GM21390 (cell line): ENCODE measurements around the gene ZFP3.
"Not testable (repeated sequence)": the region's sequence is repeated elsewhere in the genome, so short reads cannot be mapped to it uniquely, and the experiment has no call there.

ENCODE experiments used
- ATAC-seq: cut with Tn5 transposase; IDR thresholded peaks from one replicate; pipeline ENCODE4 v1.9.1; 2021; ENCODE audit not compliant: unreplicated experiment

ZFP3 gene

DNA sequence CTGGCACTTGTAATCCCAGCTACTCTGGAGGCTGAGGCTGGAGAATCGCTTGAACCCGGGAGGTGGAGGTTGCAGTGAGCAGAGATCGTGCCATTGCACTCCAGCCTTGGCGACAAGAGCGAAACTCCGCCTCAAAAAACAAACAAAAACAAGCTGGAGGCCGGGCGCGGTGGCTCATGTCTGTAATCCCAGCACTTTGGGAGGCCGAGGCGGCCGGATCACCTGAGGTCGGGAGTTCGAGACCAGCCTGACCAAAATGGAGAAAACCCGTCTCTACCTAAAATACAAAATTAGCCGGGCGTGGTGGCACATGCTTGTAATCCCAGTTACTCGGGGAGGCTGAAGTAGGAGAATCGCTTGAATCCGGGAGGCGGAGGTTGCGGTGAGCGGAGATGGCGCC lies 992 bp upstream of the ZFP3 start:
- not testable (repeated sequence) for ATAC-seq

DNA sequence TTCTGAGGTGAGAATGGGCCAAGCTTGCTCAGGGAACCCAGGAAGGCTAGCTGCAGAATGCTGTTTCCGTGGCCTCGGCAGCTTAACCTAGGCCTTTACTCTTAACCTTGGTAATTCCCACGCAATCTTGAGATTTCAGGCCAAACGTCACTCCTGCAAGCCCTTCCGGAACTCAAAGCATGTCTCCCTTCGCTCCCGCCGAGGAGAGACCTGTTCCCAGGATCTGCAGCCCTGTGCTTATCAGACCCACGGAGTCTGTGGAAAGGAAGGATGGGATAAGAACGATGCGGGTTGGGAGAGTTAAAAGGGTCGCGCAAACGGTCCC lies 524 bp upstream of the ZFP3 start:
- ATAC-seq: no peak

DNA sequence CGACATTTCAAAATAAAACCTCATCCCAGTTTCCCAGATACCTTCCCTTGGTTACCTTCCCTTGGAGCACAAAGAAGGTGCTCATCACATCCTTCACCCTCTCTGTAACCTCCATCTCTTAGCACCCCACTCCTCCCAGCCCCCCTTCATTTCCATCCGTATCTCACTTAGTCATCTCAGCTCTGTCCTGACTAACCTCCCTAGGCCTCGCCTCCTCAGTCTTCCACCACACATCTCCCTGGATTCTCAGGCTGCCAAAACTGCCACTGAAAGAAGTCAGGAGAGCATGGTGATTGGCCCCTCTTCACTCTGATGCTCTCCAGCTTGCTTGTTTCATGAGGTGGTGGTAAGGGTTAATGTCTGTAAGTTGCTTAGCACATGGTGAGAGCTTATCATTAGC lies 2.3 kb downstream of the ZFP3 start:
- ATAC-seq: no peak

- no peak for ATAC-seq
Measured at GRCh38 chr17:5092218-5093010, 14.1 kb downstream of the ZFP3 start.

GRCh38 chr17:5096731-5097100 lies 18.4 kb downstream of the ZFP3 start:
- no peak for ATAC-seq

DNA sequence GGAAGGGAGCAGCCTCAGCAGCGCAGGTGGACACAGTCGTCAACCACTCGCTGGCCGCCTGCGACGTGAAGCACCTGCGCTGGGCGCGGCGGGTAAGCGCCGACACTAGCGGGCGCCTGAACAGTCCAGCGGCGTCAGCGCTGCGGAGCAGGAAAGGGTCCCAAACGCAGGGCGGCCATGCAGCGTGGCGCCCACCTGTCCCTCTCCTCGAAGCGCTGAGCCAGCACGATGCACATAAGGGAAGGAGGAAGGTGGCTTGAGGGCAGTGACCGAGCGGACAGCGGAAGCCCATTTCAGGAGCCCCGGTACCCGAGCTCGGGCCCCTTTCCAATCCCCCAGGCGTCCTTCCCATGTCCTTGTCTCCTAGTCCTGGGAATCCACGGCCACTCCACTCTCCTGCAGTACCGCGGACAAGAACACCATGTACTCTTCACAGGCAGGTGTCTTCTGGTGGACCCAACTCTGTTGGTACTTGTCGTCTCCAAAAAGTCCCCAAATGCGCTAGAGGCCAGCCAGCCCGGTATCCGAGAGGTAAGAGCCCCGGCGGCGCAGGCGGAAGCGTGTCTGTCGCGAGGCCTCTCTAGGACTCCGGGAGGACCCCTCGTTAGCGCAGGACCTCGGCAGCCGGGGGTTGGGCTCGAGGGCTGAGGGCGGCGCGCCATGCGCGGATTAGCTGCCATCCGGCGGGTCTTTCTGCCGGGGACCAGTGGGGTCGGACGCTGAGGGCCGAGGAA lies 19.0 kb downstream of the ZFP3 start:
- no peak for ATAC-seq

DNA sequence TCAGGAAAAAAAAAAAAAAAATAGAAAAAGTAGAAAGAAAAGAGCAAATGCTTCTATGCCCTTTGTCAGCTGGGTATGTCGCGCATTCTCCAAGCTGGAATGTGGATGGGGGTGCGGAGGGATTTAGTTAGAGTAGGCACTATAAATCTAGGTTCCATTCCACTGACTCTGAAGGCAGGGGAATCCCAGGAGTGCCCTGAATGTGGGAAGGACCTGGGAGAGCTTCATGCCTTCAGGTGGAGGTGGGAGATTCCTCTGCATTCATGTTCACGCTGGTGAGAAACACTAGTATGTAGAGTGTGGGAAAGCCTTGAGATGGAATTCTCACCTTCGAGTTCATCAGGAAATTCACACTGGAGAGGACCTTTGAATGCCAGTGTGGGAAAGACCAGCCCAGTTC lies 21.0 kb downstream of the ZFP3 start:
- ATAC-seq: no peak

GRCh38 chr17:5100832-5101231 lies 22.6 kb downstream of the ZFP3 start:
- no peak for ATAC-seq

GRCh38 chr17:5110816-5111215 lies 32.5 kb downstream of the ZFP3 start:
- ATAC-seq: no peak

GRCh38 chr17:5111402-5112204 lies 33.3 kb downstream of the ZFP3 start, which contains the start of gene ZNF232:
TSS of gene ZNF232 (minus strand) at chr17:5111878. CDS start at chr17:5111822, 56 bp downstream.
- peak; percentile 80 for ATAC-seq

GRCh38 chr17:5115673-5116651 lies 37.7 kb downstream of the ZFP3 start, which contains the start of gene USP6:
TSS of gene USP6 (plus strand) at chr17:5116032. CDS start at chr17:5130368, 14,336 bp downstream.
- no peak for ATAC-seq

DNA sequence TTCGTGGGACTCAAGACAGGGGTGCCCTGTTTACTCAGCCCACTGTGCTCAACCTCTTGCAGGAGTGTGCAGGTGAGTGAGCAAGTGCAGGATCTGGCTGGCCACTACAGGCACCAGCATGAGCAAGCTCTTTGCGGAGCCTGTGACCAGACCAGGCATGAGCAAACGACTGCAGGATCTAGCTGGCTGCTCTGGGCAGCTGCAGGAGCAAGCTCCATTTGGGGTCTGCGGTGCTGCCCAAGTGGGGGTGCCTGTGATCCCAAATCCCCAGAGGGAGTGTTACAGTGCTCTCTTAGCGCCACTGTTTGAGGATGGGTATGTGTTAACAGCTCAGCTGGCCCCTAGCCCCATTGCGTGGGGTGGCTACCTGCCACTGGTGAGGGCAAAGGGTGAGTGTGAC lies 40.0 kb downstream of the ZFP3 start:
- no peak for ATAC-seq

GRCh38 chr17:5120036-5120435 lies 41.8 kb downstream of the ZFP3 start:
- no peak for ATAC-seq

DNA sequence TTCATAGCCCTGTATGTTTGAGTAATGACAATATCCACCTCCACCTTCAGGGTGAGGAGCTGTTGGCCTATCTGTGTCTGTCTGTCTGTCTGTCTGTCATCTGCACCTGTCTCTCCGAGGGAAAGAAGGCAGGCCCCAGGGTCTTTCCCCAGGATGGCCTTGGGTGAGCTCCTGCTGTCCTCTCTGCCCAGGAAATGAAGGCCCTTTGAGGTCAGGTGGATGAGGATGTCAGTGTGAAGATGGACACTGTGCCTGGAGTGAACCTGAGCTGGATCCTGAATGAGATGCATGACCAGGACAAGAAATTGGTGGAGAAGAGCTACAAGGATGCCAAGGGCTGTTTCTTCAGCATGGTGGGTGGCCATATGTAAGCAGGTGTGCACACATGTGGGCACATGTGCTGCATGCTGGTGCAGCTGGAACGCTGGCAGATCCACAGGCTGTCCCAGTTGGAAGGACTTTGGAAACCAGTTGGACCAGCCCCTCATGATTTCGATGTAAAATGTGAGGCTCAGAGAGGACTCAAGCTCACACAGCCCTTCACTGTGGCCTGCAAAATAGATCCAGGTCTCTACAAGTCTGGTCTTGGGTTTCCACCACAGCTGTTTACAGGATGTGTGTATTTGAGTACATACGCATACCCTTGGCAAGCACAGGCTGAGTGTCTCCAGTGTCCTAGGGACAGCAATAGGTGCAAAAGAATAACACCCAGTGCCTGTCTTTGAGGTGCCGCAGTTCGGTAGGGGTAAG lies 42.3 kb downstream of the ZFP3 start:
- ATAC-seq: not testable (repeated sequence)

GRCh38 chr17:5121186-5121841 lies 43.0 kb downstream of the ZFP3 start:
- ATAC-seq: no peak

GRCh38 chr17:5122056-5122455 lies 43.8 kb downstream of the ZFP3 start:
- ATAC-seq: not testable (repeated sequence)

- no peak for ATAC-seq
Measured at GRCh38 chr17:5122586-5123342, 44.5 kb downstream of the ZFP3 start.

DNA sequence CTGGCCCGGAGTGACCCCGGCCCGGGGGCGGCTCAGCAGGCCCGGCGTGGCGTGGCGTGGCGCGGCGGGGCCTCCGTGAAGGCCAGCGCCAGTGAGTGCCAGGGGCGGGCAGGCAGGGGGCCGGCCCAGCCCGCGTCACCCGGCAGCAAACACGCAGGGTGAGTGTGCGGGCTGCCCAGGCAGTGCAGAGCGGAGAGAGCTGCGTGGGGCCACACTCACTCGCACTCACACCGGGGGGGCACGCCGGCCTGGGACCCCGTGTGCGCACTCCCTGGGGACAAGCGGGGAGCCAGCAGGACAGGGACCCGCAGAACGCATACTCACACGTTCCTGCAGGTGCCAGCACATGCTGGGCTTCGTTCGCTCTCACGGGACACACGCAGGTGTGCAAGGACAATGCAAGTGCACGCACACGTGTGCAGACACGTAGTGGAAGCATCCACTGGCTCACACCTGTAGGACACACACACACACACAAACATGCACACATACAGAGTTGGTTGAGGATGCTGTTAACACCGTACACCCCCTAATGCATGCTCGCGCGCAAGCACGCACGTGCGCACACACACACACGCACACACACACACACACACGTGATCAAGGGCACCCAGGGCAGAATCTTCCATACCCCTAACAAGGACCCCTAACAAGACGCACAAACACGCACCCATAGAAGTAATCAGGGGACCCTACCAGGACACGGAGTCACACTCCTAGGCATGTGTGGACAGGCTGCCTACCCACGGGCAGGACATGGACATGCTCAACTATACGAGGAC lies 45.3 kb downstream of the ZFP3 start:
- no peak for ATAC-seq
